Hindlimb muscle (tissue), 1 donor: ENCODE data around the gene OR8D4. TPM values are rescaled to one million over a fixed set of nuclear protein-coding genes. Genes with fewer than 3 reads are reported as not detected.

Experiments
- polyA plus RNA-seq: library from polyadenylated mRNA; unstranded; fragments of 120-200 nt; gene quantifications from one replicate; pipeline ENCODE4 v1.2.1, GENCODE V29; 2013; ENCODE audit not compliant: insufficient read length

The OR8D4 gene
- polyA plus RNA-seq, 1 donor: 0.18 TPM

Other genes starting within 250 kb of the OR8D4 start
- gene SCN3B, start 247.5 kb upstream of the OR8D4 start, polyA plus RNA-seq: 45.1 TPM
- 20.6 TPM for gene ZNF202, start 160.5 kb upstream of the OR8D4 start, polyA plus RNA-seq
- not detected for gene OR6X1, start 147.6 kb upstream of the OR8D4 start, polyA plus RNA-seq
- gene OR6M1, start 95.8 kb upstream of the OR8D4 start, polyA plus RNA-seq: not detected
- not detected for gene TMEM225, start 16.5 kb upstream of the OR8D4 start, polyA plus RNA-seq
- gene OR4D5, start 37.5 kb downstream of the OR8D4 start, polyA plus RNA-seq: not detected
- gene OR6T1, start 41.7 kb downstream of the OR8D4 start, polyA plus RNA-seq: not detected
- gene OR10S1, start 75.6 kb downstream of the OR8D4 start, polyA plus RNA-seq: not detected
- gene OR10G6, start 93.0 kb downstream of the OR8D4 start, polyA plus RNA-seq: not detected
- not detected for gene OR10G4, start 110.8 kb downstream of the OR8D4 start, polyA plus RNA-seq
- not detected for gene OR10G9, start 120.8 kb downstream of the OR8D4 start, polyA plus RNA-seq
- not detected for gene OR10G8, start 124.6 kb downstream of the OR8D4 start, polyA plus RNA-seq
- gene OR10G7, start 139.2 kb downstream of the OR8D4 start, polyA plus RNA-seq: not detected
- 101 TPM for gene VWA5A, start 213.3 kb downstream of the OR8D4 start, polyA plus RNA-seq